Panc1 (cell line): ENCODE results near the gene FTCDNL1.

Source experiments
- CTCF ChIP-seq: fragments of 450-650 bp; IDR thresholded peaks from 2 replicates; pipeline ENCODE4 v1.5.1; 2017; ENCODE audit warnings: mild to moderate bottlenecking
- SIN3A ChIP-seq: IDR thresholded peaks from 2 replicates; pipeline ENCODE4 v1.6.1; 2012; ENCODE audit warnings: low read depth, mild to moderate bottlenecking, low read length, moderate library complexity, borderline replicate concordance; ENCODE audit not compliant: insufficient read depth
- TF ChIP-seq, protein P1 (sequence below), 2 experiments: IDR thresholded peaks; 2 replicates each; pipeline ENCODE4 v1.6.1; 2011 to 2012; ENCODE audit warnings: low read depth in 2 of 2, control low read depth in 1 of 2, low read length in 1 of 2, mild to moderate bottlenecking in 1 of 2, moderate library complexity in 1 of 2; ENCODE audit not compliant: insufficient read depth in 1 of 2

DNA sequence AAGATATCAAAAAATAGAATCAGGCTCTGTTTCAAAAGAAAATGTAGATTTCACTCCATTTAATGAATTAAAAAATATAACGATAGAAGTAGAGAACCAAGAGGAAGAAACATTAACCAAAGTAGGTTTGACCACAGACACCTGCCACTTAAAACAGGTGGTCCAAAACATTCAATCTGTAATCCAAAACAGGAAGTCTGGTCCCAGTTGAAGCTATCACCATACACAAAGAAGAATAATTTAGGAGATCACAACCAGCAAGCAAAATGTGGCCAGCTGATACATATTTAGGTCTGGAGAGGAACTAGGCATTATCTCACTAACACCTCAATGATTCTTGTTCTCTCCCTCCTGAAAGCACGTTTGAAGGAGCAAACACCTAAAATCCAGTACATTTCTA lies 73.1 kb downstream of the FTCDNL1 start:
- TF ChIP-seq CTCF: no peak
- TF ChIP-seq SIN3A: no peak
- TF ChIP-seq, protein P1, sequence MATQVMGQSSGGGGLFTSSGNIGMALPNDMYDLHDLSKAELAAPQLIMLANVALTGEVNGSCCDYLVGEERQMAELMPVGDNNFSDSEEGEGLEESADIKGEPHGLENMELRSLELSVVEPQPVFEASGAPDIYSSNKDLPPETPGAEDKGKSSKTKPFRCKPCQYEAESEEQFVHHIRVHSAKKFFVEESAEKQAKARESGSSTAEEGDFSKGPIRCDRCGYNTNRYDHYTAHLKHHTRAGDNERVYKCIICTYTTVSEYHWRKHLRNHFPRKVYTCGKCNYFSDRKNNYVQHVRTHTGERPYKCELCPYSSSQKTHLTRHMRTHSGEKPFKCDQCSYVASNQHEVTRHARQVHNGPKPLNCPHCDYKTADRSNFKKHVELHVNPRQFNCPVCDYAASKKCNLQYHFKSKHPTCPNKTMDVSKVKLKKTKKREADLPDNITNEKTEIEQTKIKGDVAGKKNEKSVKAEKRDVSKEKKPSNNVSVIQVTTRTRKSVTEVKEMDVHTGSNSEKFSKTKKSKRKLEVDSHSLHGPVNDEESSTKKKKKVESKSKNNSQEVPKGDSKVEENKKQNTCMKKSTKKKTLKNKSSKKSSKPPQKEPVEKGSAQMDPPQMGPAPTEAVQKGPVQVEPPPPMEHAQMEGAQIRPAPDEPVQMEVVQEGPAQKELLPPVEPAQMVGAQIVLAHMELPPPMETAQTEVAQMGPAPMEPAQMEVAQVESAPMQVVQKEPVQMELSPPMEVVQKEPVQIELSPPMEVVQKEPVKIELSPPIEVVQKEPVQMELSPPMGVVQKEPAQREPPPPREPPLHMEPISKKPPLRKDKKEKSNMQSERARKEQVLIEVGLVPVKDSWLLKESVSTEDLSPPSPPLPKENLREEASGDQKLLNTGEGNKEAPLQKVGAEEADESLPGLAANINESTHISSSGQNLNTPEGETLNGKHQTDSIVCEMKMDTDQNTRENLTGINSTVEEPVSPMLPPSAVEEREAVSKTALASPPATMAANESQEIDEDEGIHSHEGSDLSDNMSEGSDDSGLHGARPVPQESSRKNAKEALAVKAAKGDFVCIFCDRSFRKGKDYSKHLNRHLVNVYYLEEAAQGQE (IDR thresholded peaks at IDR 0.05; ENCODE audit: insufficient read depth in 1 of 2, low read depth in 2 of 2, low read length in 1 of 2): no peak
